ENCODE results near the gene ATG9A. TPM values are rescaled to one million over a fixed set of nuclear protein-coding genes. Genes with fewer than 3 reads are reported as not detected.
A peak's percentile ranks its signal among the peaks of the same experiment; 100 is the strongest.

Gene ATG9A
- total RNA-seq, 2 donors from 2014 or later, result 21.0 to 27.7 TPM

DNA sequence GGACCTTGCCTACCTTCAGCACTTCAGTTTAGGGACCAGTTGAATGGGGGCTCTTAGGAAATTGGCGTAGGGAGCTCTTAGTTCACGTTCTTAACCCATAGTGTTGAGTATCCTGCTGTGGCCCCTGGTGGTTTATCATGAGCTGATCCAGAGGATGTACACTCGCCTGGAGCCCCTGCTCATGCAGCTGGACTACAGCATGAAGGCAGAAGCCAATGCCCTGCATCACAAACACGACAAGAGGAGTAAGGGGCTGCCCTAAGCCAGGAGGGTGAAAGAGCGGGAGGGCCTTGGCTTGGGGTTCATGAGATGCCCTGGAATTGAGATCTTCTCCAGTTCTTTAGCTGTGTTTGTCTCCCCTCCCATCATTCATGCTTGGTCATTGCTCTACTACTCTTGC, 48.5 kb downstream of the ATG9A start:
- ATAC-seq (no peak), DNase-seq (peak in 1 of 4 donors; percentile 7)
- H3K27me3 ChIP-seq, result no peaks in the 10 kb centered on the region
- no peaks in the 10 kb centered on the region for H3K9me3 ChIP-seq
- TF ChIP-seq, protein P1, sequence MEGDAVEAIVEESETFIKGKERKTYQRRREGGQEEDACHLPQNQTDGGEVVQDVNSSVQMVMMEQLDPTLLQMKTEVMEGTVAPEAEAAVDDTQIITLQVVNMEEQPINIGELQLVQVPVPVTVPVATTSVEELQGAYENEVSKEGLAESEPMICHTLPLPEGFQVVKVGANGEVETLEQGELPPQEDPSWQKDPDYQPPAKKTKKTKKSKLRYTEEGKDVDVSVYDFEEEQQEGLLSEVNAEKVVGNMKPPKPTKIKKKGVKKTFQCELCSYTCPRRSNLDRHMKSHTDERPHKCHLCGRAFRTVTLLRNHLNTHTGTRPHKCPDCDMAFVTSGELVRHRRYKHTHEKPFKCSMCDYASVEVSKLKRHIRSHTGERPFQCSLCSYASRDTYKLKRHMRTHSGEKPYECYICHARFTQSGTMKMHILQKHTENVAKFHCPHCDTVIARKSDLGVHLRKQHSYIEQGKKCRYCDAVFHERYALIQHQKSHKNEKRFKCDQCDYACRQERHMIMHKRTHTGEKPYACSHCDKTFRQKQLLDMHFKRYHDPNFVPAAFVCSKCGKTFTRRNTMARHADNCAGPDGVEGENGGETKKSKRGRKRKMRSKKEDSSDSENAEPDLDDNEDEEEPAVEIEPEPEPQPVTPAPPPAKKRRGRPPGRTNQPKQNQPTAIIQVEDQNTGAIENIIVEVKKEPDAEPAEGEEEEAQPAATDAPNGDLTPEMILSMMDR (IDR thresholded peaks at IDR 0.05), result no peak
- TF ChIP-seq POLR2A (IDR thresholded peaks at IDR 0.05), result no peak
- 93 to 100% methylated on average over 3 to 5 of the region's 5 CpGs for WGBS, 2 donors
- H3K27ac ChIP-seq, result no peak overlapping the region
- intact Hi-C loops (cut with DNase I), result no loop called here
- peaks cover 0 to 21% of the 10 kb centered on the region in 2 donors for H3K36me3 ChIP-seq (replicated peaks in 1 of 2; ENCODE audit: insufficient read depth in 1 of 2, low read depth in 2 of 2)
- peaks cover 17% of the 10 kb centered on the region for H3K4me1 ChIP-seq
- no peak overlapping the region for H3K4me3 ChIP-seq

- intact Hi-C loops (cut with DNase I), result loop anchor here (10.0 kb wide), 1 partner anchor 45 kb away; the partner anchor contains the start of genes ANKZF1 and ATG9A
- ATAC-seq (no peak), DNase-seq (peak in 1 of 4 donors; percentile 8)
- peaks cover 27% of the 10 kb centered on the region for H3K4me1 ChIP-seq
- no peaks in the 10 kb centered on the region for H3K9me3 ChIP-seq
- no peak overlapping the region for H3K27ac ChIP-seq
- peaks cover 0 to 21% of the 10 kb centered on the region in 2 donors for H3K36me3 ChIP-seq (replicated peaks in 1 of 2; ENCODE audit: insufficient read depth in 1 of 2, low read depth in 2 of 2)
- 87 to 89% methylated on average over 4 to 9 of the region's 9 CpGs for WGBS, 2 donors
- TF ChIP-seq, protein P1 (IDR thresholded peaks at IDR 0.05), result no peak
- TF ChIP-seq POLR2A (IDR thresholded peaks at IDR 0.05), result no peak
- no peak overlapping the region for H3K4me3 ChIP-seq
- no peaks in the 10 kb centered on the region for H3K27me3 ChIP-seq
Measured at GRCh38 chr2:219179601-219180465, 49.6 kb downstream of the ATG9A start.

DNA sequence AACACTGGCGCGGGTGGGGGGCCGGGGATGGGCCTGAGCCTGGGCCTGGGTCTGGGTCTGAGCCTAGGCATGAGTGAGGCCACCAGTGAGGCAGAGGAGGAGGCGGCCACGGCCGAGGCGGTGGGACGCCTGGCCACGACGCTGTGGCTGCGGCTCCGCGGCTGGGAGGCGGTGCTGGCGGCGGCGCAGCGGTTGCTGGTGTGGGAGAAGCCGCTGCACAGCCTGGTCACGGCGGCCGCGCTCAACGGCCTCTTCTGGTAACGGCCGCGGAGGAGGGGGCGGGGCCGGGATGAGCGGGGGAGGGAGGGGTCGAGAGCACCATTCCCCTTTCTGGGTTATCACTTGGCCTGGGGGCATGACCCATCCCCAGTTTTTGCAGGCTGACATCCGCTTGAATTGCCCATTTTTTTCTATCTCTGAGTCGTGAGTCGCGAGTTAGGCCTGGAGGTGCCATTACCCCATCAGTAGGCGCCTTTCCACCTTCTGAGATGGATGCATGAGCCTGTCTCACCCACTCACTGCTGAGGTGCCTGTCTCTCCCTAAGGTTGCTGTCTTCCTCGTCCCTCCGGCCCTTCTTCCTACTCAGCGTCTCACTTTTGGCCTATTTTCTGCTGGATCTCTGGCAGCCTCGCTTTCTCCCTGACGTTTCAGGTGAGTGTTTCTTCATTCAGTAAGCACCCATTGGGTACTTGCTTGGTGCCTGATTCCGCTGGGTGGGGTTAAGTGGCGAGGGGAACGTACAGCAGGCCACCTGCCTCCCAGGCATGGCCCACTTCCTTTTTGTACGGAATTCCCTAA, 50.9 kb downstream of the ATG9A start:
- intact Hi-C loops (cut with DNase I), result loop anchor here (10.0 kb wide), 1 partner anchor 46 kb away; the partner anchor contains the start of genes ANKZF1 and ATG9A
- ATAC-seq (no peak), DNase-seq (peak; percentile 42 to 58 (median 50))
- H3K9me3 ChIP-seq, result no peaks in the 10 kb centered on the region
- H3K27ac ChIP-seq, result peak overlapping the region; percentile 96 to 100 (median 98)
- H3K27me3 ChIP-seq, result no peaks in the 10 kb centered on the region
- TF ChIP-seq POLR2A (IDR thresholded peaks at IDR 0.05), result no peak
- TF ChIP-seq, protein P1 (IDR thresholded peaks at IDR 0.05), result no peak
- WGBS, 2 donors, result 2 to 10% methylated on average over 11 to 40 of the region's 45 CpGs
- H3K4me1 ChIP-seq, result peaks cover 34% of the 10 kb centered on the region
- H3K36me3 ChIP-seq (replicated peaks in 1 of 2; ENCODE audit: insufficient read depth in 1 of 2, low read depth in 2 of 2), result peaks cover 0 to 21% of the 10 kb centered on the region in 2 donors
- peak overlapping the region; percentile 23 to 74 for H3K4me3 ChIP-seq

DNA sequence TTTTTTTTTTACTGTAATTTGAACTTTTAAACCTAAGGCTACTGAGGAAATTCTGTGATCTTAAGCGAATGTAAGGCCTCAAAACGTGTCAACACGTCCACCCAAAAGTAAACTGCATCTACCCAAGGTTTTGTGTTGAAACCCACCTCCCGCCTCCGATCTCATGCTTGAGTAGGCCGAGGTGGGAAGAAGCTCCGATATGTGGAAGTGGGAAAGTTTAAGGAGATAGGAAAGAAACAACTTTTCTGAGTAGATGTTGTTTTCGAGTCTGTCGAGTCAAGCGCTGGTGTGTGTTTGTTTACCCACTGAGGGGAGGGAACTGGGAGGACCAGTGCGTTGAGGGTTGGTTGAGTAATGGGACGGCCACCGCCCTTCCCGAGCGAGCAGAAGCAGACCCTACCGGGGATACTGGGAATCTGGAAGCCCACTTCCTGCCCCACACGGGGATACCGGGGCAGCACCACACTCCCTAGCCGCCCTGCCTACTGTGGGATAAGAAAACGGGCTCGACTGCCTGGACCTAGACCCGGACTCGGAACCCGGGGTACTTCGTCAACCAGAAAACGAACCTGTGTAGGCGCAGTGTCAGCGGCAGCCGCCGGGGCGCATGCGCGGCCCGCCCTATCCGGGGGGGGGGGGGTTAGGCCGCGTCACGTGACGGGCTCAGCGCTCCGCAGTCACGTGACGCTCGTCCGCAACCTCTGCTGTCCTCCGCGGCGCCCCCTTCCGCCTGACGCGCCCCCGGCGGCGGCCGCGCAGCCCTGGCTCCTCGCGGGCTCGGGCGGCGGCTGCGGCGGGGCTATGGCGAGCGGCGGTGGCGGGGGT, 51.7 kb downstream of the ATG9A start, which contains the start of gene RETREG2:
RETREG2 (plus strand) TSS at position 724 of the 825 bp plus-strand sequence; CDS start at position 802, 78 bp downstream.
- TF ChIP-seq, protein P1 (IDR thresholded peaks at IDR 0.05), result peak in 6 of 7 experiments; percentile 15 to 54 (median 30)
- peak; percentile 94 to 98 (median 95) for TF ChIP-seq POLR2A (IDR thresholded peaks at IDR 0.05)
- intact Hi-C loops (cut with DNase I), result loop anchor here (10.0 kb wide), 1 partner anchor 47 kb away; the partner anchor contains the start of genes ANKZF1 and ATG9A
- H3K36me3 ChIP-seq (replicated peaks in 1 of 2; ENCODE audit: insufficient read depth in 1 of 2, low read depth in 2 of 2), result peaks cover 0 to 25% of the 10 kb centered on the region in 2 donors
- H3K27me3 ChIP-seq, result no peaks in the 10 kb centered on the region
- peaks cover 34% of the 10 kb centered on the region for H3K4me1 ChIP-seq
- H3K27ac ChIP-seq, result peak within 1 kb of the TSS; percentile 96 to 100 (median 98)
- DNase-seq, result peak; percentile 83 to 92 (median 88)
- ATAC-seq, result peak; percentile 82
- no peaks in the 10 kb centered on the region for H3K9me3 ChIP-seq
- H3K4me3 ChIP-seq, result peak within 1 kb of the TSS; percentile 23 to 87
- 0 to 1% methylated on average over 18 to 63 of the region's 67 CpGs for WGBS, 2 donors

Data from body of pancreas (tissue), 4 donors.